Activated T-cell treated with anti-CD3 and anti-CD28 coated beads, Interleukin-2, amount 50 U/mL, for 48 hours (primary cell): ENCODE measurements around the gene TRRAP.

Source experiments
- DNase-seq, 2 experiments: peaks; one replicate each; pipeline ENCODE4 v3.0.0-alpha.2; 2020

The TRRAP gene

DNA sequence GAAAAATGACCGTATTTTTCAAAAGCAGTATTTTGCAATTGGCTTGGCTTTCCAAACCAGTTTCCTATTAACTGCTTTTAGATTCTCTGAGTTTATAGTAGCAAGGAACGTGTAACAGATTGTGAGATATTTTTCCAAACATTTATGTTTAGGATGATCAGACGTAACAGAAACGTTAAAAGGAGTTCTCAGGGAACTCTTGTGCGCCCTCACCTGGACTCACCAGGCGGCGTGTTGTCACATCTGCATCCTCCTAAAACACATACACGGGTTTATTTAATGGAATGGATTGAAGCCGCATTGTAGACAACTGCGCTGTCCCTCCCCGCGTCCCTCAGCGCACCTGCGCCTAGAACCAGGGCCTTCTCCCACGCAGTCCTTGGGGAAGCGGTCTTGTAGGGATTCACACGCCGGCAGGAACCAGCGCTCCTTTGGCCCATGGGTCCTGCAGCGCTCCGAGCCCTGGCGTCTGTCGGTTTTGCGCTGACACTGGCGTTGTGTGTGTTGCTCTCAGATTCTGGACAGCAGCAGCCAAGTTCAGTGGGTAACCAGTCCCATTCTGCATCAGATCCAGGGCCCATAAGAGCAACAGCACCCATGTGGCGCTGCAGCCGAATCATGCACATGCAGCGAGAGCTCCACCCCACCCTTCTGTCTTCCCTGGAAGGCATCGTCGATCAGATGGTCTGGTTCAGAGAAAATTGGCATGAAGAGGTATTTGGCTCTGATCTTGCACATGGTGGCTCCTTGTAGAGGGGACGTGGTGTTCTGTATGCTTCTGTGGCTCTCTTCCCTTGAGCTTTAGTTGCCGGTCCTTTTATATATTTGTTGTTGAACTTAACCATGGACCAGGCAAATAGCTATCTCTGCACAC is 114.9 kb downstream of the TRRAP start:
- no peak for DNase-seq

DNA sequence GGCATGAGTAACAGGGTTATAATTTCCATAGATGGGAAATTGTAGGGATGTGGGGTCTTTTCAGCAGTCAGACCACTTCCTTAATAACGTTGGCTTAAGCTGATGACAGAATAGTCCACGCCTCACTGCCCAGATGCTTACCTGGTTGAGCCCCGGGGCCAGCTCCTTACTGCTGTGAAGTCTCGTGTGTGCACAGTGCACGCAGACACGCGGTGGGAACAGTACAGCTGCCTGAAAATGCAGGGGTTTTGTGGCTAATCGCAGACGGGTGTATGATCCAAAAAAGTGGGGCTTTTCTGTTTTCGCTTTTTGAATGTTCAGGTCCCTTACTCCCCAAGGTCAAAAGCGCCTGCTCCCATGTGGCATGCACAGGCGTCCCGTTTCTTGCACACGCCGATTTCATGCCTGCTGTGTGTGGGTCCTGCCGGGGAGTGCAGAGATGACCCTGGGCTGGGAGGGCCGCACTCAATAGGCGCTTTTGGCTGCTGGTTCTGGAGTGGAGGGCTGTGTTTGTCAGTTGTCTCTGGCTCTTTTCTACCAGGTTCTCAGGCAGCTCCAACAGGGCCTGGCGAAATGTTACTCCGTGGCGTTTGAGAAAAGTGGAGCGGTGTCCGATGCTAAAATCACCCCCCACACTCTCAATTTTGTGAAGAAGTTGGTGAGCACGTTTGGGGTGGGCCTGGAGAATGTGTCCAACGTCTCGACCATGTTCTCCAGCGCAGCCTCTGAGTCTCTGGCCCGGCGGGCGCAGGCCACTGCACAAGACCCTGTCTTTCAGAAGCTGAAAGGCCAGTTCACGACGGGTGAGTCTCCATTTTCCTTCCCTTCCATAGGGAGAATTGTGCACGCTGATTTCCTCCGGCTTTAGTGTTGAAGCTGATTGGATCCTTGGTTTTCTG is 116.0 kb downstream of the TRRAP start:
- DNase-seq: no peak

DNA sequence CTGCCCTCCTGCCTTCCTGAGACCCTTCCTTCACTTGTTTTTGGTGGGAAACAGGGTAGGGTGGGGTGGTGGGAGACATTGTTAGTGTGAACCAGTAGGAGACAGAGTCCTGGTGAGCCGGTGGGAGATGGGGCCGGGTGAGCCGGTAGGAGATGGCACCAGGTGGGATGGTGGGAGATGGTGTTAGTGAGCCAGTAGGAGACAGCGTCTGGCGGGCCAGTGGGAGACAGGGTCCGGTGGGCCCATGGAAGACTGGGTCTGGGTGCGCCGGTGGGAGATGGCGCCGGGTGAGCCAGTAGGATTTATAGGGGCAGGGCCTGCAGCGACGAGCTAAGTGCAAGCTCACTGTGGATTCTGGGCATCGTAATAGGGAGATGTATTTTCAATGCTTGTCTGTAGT is 116.8 kb downstream of the TRRAP start:
- DNase-seq: no peak

GRCh38 chr7:98995523-98996149 is 117.3 kb downstream of the TRRAP start:
- no peak for DNase-seq

DNA sequence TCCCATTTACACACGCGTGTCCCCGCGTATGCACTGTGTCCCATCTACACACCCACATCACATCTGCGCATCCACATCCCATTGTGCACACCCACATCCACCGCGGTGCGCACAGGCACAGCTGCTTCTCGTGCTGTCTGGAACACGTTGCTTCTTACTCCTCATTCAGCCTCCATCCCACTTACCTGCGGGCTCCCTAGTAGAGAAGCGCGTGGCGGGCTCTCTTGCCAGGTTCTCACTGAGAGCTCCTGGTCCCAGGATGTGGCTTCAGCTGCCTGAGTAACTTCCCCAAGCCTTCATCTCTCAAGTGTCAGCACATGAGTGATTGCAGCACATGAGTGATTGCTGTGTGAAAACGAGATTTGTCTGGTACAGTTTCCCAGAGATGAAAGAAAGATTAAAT is 117.8 kb downstream of the TRRAP start:
- DNase-seq: peak; percentile 46 to 49

DNA sequence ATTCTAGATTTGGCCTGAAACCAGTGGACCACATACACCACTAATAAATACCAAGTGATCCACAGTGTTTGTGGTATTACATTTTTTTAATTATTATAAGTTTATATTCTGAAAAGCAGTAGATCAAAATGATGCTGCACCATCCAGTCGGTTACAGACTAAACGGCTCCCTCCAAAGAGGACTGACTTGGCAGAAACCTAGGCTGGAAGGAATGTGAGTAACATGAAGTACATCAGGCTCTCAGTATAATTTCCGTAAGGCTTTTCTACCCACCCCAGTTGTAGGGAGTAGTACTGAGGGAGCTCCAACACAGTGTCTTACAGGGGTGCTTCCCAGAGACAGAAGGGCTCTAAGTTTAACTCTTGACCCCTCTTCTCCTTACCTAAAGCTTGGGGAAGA is 119.5 kb downstream of the TRRAP start:
- DNase-seq: no peak

DNA sequence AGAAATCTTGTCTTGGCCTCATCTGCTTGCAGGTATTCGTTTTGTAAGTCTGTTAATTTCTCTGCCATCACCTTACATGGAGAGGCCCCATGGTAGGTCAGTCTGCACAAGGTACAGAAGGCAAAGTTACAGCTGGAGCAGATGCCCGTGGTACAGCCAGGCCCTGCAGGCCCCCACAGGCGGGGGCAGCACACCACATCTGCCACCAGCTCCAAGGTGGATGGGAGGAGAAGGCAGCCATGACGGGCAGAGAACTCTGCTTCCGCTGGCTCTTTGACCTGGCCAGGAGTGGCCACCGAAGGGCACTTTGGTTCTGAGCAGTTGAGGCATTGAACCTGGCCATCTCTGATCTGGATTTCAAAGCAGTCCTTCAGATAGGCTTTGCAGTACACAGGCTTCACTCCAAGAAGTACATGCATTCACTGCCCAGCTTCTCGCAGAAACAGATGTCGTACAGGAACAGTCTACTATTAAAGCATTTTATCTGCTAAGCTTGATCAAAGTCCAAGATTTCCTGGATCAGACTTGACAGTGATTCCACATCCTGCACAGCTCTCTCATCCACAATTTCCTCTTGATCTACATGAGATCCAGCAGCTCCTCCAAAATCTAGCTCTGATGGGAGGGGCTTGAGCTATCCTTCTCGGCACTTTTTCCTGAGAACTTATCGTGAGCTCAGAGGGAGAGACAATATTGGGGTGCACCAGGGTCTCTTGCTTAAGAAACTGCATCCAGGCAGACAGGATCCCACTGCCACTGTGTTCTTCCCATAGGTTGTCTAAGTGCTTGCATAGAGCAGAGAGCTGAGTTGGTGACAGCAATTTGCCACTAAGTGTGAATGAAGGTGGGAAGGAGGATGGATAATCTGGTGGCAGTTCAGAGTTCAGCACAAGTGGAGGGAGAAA is 120.7 kb downstream of the TRRAP start:
- DNase-seq: peak; percentile 6 to 10

DNA sequence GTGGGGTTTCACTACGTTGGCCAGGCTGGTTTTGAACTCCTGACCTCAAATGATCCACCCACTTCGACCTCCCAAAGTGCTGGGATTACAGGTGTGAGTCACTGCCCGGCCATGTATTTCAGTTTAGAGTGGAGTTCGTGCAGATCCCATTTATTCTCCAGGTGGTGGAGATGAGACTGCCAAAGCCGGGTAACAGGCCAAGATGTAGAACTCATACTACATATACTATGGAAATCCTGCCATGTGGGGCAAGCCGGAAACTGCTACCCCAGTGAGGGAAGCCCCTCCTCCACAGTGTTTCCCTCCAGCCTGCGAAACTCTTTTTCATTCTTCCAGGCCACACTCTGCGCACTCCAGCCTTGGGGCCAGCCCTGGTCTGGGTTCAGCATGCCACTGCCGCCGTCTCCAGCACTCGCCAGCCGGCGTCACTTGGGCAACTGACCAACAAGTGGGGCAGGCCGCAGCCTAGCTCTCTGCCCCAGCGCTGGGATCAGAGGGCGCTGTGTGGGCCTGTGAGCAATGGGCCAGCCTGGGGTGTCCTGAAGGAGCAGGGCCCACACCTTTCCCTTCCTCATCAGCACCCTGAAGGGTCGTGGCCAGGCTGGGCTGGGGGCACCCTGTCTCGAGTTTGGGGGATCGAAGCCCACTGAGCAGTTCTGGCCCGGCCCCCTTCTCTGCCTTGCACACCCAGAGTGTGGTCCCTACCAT is 122.0 kb downstream of the TRRAP start:
- DNase-seq: peak; percentile 9 to 16

GRCh38 chr7:99000904-99001465 is 122.7 kb downstream of the TRRAP start:
- DNase-seq: peak; percentile 33 to 41

DNA sequence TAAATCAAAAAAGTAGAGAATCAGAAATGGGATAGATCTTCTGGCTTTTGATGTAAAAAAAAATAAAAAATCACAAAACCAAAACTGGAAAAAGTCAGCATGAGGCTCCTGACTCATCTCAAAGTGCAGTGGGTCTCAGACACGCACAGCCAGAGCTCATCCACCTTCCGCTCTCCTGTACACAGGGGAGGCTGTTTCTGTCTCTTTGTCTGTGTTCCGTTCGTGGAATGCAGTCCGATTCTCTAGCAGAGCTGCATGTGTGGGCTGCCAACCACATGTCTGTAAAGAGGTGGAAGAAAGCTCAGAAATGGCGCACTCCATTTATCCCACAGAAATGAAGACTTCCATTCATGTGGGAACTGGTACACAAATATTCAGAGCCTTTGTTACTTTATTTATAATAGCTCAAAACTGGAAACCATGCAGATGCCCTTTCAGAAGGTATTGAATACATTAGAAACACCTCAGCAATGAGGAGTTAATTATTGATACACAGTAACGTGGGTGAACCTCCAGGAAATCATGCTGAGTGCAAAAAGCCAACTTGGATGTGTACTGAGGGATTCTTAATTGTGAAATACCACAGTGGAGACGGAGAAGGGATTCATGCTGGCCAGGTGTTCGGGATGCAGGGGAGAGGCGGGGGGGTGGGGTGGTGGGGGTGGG is 123.3 kb downstream of the TRRAP start:
- DNase-seq: peak; percentile 15 to 19

DNA sequence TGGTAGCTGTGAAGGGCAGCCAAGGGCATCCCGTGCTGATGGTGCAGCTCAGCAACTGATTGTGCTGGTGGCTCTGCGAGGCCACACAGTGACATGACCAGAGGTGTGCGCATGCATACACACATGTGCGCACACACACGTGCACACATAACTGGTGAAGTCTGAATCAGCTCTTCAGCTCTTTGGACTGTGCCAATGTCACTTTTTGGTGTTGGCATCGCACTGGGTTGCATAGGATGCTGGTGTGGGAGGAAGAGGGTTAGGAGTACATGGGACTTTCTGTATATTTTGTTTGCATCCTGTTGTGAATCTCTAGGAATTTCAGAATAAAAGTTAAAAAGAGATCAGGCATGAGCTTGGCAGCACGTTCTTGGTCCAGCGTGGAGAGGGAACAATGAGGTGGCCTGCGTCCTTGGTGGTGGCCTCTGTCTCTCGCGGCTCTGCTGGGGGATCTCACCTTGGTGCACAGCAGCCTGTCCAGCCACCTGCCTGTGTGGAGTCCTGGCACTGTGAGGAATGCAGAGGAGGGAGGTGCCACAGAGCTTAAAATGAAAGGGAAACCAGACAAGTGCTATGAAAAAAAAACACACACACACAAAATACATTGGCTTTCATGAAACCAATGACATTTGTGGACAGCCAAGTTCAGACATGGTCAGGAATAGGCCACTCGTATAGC is 124.0 kb downstream of the TRRAP start:
- DNase-seq: peak; percentile 10 to 15

DNA sequence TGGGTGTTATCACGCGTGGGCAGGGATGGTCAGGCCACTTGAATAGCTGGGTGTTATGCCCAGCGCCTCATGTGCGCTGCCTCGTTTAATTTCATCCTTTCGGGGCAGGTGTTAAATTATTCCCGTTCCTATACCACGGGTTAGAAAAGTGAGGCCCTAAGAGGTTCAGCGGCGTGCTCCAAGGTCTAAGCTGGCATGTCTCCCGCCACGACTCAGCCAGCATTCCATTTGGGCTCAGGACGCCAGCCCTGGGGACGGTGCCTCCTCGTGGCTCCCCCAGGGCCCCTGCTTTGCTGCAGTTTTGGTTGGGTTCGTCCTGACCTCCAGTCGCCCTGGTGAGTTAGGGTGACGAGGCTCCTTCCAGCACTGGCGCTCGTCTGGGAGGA is 124.5 kb downstream of the TRRAP start:
- DNase-seq: peak in 1 of 2 experiments; percentile 14

DNA sequence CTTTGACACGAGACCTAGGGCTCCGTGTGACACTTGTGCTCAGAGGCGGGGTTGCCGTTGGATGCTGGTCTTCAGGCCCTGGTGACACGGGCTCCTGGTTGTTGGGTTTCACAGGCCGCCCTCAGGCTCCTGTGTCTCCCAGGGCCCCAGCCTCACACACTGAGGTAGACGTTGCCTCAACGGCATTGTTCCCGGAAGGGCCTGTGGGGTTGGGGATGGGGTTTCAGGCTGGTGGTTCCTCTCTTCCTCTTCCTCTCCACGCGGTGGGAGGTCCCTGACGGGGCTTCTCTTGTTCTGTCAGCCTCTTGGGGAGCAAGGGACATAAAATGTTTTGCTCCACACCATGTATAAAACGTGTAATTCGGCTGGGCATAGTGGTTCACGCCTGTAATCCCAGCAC is 125.1 kb downstream of the TRRAP start:
- DNase-seq: peak in 1 of 2 experiments; percentile 11

DNA sequence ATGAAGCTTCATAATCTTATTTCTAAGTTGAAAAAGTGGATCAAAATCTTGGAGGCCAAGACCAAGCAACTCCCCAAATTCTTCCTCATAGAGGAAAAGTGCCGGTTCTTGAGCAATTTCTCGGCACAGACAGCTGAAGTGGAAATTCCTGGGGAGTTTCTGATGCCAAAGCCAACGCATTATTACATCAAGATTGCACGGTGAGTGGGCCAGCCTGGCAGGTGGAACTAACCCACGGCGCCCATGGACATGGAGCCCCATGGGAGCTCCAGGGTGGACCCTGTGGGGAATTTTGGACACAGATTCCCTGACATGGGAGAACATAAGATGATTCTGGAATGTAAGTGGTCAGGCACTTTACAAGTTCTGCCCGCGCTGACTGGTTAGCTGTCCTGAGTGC is 125.9 kb downstream of the TRRAP start:
- DNase-seq: peak; percentile 2 to 6

GRCh38 chr7:99004781-99005500 is 126.6 kb downstream of the TRRAP start:
- peak; percentile 10 to 11 for DNase-seq

GRCh38 chr7:99005776-99006175 is 127.4 kb downstream of the TRRAP start:
- DNase-seq: peak; percentile 6 to 9

GRCh38 chr7:99006739-99007424 is 128.6 kb downstream of the TRRAP start:
- peak; percentile 11 to 14 for DNase-seq

DNA sequence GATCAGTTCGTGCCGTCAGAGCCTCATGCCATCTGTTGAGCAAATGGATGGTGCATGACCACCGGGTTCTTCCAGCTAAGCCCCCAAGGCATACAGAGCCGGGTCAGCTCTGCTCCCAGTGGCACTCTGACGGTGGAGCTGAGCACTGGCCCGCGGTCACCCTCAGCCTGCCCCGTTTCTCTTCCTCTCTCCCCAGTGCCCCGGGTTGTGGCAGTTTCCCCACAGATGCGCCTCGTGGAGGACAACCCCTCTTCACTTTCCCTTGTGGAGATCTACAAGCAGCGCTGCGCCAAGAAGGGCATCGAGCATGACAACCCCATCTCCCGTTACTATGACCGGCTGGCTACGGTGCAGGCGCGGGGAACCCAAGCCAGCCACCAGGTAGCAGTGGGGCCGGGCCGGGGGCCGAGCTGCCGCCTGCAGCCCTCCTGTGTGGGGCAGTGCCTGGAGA is 129.9 kb downstream of the TRRAP start:
- DNase-seq: peak in 1 of 2 experiments; percentile 7
